ENCODE data around the gene GRIK4. TPM values are rescaled to one million over a fixed set of nuclear protein-coding genes. Genes with fewer than 3 reads are reported as not detected.

GRIK4 gene
- polyA plus RNA-seq, 1 donor from 2014 or later, result 3.4 TPM

DNA sequence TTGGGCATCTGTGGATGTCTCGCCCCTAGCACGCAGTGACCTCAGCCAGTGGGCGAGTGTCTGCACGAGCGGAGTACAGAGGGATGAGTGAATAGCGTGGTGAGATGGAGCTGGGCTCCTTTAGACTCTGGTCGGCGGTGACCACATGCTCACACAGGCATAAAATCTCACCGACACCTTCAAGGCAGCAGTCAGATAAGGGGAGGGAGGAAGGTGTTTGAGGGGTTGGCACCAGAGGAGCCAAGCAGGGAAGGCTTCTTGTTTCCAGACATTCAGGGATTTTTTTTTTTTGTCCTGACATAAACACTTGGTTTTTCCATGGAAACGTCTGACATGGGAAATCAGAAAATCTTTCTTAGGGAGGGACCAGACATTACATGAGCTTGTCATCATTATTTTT lies 35.8 kb downstream of the GRIK4 start:
- Histone ChIP-seq H3K27ac (ENCODE audit: low read length) (no peak overlapping the region), H3K4me2 (ENCODE audit: low read length) (no peak overlapping the region), H3K9me2 (ENCODE audit: insufficient read depth, low read length) (no peaks in the 10 kb centered on the region), H3K36me3 (ENCODE audit: insufficient read depth, low read length) (no peaks in the 10 kb centered on the region), H3K4me3 (ENCODE audit: low read length) (no peak overlapping the region), H2AFZ (ENCODE audit: low read depth, low read length) (no peak overlapping the region), H3K9me3 (ENCODE audit: low read length) (no peaks in the 10 kb centered on the region), H3K79me2 (replicated peaks; ENCODE audit: insufficient read depth, low read length) (no peaks in the 10 kb centered on the region), H3F3A (ENCODE audit: insufficient read depth, low read length, poor library complexity, severe bottlenecking) (no peaks in the 10 kb centered on the region), H3K27me3 (ENCODE audit: insufficient read depth, low read depth, low read length) (no peaks in the 10 kb centered on the region), H3K9ac (ENCODE audit: low read length) (no peak overlapping the region), H4K20me1 (ENCODE audit: insufficient read depth) (no peaks in the 10 kb centered on the region)
- no peak for TF ChIP-seq MXI1 (conservative IDR thresholded peaks at IDR 0.05; ENCODE audit: poor library complexity, severe bottlenecking)
- TF ChIP-seq, protein P1, sequence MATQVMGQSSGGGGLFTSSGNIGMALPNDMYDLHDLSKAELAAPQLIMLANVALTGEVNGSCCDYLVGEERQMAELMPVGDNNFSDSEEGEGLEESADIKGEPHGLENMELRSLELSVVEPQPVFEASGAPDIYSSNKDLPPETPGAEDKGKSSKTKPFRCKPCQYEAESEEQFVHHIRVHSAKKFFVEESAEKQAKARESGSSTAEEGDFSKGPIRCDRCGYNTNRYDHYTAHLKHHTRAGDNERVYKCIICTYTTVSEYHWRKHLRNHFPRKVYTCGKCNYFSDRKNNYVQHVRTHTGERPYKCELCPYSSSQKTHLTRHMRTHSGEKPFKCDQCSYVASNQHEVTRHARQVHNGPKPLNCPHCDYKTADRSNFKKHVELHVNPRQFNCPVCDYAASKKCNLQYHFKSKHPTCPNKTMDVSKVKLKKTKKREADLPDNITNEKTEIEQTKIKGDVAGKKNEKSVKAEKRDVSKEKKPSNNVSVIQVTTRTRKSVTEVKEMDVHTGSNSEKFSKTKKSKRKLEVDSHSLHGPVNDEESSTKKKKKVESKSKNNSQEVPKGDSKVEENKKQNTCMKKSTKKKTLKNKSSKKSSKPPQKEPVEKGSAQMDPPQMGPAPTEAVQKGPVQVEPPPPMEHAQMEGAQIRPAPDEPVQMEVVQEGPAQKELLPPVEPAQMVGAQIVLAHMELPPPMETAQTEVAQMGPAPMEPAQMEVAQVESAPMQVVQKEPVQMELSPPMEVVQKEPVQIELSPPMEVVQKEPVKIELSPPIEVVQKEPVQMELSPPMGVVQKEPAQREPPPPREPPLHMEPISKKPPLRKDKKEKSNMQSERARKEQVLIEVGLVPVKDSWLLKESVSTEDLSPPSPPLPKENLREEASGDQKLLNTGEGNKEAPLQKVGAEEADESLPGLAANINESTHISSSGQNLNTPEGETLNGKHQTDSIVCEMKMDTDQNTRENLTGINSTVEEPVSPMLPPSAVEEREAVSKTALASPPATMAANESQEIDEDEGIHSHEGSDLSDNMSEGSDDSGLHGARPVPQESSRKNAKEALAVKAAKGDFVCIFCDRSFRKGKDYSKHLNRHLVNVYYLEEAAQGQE (IDR thresholded peaks at IDR 0.05; ENCODE audit: borderline replicate concordance), result peak; percentile 36

DNA sequence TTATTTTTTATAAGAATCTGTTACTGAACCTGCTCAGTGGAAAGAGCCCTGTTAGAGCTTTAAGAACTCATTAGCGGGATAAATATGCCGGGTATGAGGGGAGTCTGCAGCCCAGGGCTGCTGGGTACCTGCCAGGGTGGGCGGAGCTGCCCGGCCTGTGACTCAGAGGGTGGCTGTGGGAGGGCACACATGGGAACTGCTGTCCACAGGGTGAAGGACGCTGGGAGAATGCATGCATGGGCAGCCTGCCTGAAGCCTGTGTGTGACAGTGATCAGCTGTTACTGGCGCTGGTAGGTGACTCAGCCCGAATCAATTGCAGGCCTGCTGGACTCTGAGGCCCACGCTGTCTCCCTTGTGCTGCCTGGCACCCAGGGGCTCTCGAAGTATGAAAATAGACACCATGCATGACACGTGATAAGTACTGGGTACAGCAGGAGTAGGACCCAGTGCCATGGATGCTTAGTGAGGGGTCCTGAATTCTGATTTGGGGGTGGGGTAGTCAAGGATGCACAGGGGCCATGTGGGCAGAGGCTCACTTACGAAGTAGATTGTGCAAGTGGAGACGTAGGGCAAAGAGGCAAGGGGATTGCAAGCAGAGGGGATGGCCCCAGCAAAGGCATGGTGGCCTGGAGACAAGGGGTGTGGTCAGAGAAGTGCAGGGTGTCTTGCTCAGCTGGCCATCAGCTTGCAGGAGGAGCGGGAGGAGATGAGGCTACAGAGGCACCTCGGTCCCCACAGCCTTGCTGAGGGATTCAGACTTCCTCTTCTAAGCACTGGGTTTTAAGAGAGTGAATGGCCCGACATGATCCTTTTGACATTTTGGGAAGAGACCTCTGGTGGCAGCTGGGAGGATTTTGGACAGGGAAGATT lies 36.5 kb downstream of the GRIK4 start:
- TF ChIP-seq, protein P1 (IDR thresholded peaks at IDR 0.05; ENCODE audit: borderline replicate concordance), result no peak
- TF ChIP-seq MXI1 (conservative IDR thresholded peaks at IDR 0.05; ENCODE audit: poor library complexity, severe bottlenecking) (no peak), TAF1 (IDR thresholded peaks at IDR 0.05; ENCODE audit: low read depth) (no peak), POLR2AphosphoS5 (IDR thresholded peaks at IDR 0.05) (no peak), RAD21 (conservative IDR thresholded peaks at IDR 0.05) (no peak), EP300 (conservative IDR thresholded peaks at IDR 0.05; ENCODE audit: poor library complexity, severe bottlenecking) (no peak), EZH2 (IDR thresholded peaks at IDR 0.05; ENCODE audit: borderline replicate concordance, insufficient read depth, low read length, poor library complexity, severe bottlenecking) (no peak)
- TF ChIP-seq, protein P2, sequence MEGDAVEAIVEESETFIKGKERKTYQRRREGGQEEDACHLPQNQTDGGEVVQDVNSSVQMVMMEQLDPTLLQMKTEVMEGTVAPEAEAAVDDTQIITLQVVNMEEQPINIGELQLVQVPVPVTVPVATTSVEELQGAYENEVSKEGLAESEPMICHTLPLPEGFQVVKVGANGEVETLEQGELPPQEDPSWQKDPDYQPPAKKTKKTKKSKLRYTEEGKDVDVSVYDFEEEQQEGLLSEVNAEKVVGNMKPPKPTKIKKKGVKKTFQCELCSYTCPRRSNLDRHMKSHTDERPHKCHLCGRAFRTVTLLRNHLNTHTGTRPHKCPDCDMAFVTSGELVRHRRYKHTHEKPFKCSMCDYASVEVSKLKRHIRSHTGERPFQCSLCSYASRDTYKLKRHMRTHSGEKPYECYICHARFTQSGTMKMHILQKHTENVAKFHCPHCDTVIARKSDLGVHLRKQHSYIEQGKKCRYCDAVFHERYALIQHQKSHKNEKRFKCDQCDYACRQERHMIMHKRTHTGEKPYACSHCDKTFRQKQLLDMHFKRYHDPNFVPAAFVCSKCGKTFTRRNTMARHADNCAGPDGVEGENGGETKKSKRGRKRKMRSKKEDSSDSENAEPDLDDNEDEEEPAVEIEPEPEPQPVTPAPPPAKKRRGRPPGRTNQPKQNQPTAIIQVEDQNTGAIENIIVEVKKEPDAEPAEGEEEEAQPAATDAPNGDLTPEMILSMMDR (IDR thresholded peaks at IDR 0.05; ENCODE audit: poor library complexity, severe bottlenecking), result no peak
- Histone ChIP-seq H3K9me3 (ENCODE audit: low read length) (no peaks in the 10 kb centered on the region), H3K79me2 (replicated peaks; ENCODE audit: insufficient read depth, low read length) (no peaks in the 10 kb centered on the region), H3K9me2 (ENCODE audit: insufficient read depth, low read length) (no peaks in the 10 kb centered on the region), H3K9ac (ENCODE audit: low read length) (peak overlapping the region; percentile 16), H3F3A (ENCODE audit: insufficient read depth, low read length, poor library complexity, severe bottlenecking) (no peaks in the 10 kb centered on the region), H3K36me3 (ENCODE audit: insufficient read depth, low read length) (no peaks in the 10 kb centered on the region), H4K20me1 (ENCODE audit: insufficient read depth) (no peaks in the 10 kb centered on the region), H3K4me3 (ENCODE audit: low read length) (no peak overlapping the region), H3K27ac (ENCODE audit: low read length) (no peak overlapping the region), H3K27me3 (ENCODE audit: insufficient read depth, low read depth, low read length) (no peaks in the 10 kb centered on the region), H2AFZ (ENCODE audit: low read depth, low read length) (no peak overlapping the region), H3K4me2 (ENCODE audit: low read length) (no peak overlapping the region)

Data from neural cell (in vitro differentiated cells).